HCT116 (cell line): Measurements from ENCODE around the gene ASCC2. TPM values are rescaled to one million over a fixed set of nuclear protein-coding genes. Genes with fewer than 3 reads are reported as not detected.

Source experiments
- ATAC-seq: fragments of 200-7000 bp; cut with Tn5 transposase; 2 replicates; pipeline ENCODE4 v1.9.1; 2020; ENCODE audit warnings: mild to moderate bottlenecking, moderate library complexity
- BruUV-seq: library from RNA; stranded (reverse); fragments of 400-500 nt; replicated peaks from 2 replicates; lab custom pipeline; 2021; lab: Mats Ljungman, UMichigan
- CTCF ChIA-PET: fragments of 300-600 bp; sonication (Branson Sonifier 250); formaldehyde crosslinking; loops from one replicate; lab custom pipeline; 2021; ENCODE audit warnings: antibody characterized with exemption; lab: Charles Lee
- POLR2A ChIA-PET: fragments of 300-600, 350-600 bp; sonication (Branson Sonifier 250); formaldehyde crosslinking; loops from one replicate; lab custom pipeline; 2021; ENCODE audit warnings: antibody characterized with exemption; lab: Charles Lee
- RAD21 ChIA-PET, 2 experiments: fragments of 300-600 bp; sonication (Branson Sonifier 250); formaldehyde crosslinking; loops; one replicate each; lab custom pipeline; 2023; ENCODE audit warnings: low total read pairs in 2 of 2; ENCODE audit not compliant: uncharacterized antibody in 2 of 2, unreplicated experiment in 2 of 2, low non-redundant PET in 1 of 2; lab: Charles Lee
- DNase-seq: peaks from one replicate; pipeline ENCODE4 v3.0.0-alpha.2; 2010; ENCODE audit warnings: low read depth, low spot score
- H2AFZ ChIP-seq: fragments of 200-600 bp; shearing (Covaris generic), sonication (generic); 2 replicates; pipeline ENCODE4 v1.6.1; 2017; ENCODE audit warnings: low read depth, mixed run types, mixed read lengths, antibody characterized with exemption, low read length; ENCODE audit not compliant: poor library complexity, severe bottlenecking
- H3K27ac ChIP-seq: 2 replicates; pipeline ENCODE4 v1.5.1; 2012; ENCODE audit warnings: low read depth, low read length
- H3K27me3 ChIP-seq: fragments of 200-600 bp; sonication (generic); 2 replicates; pipeline ENCODE4 v1.6.1; 2016; ENCODE audit warnings: mixed run types, low read length, mixed read lengths; ENCODE audit not compliant: insufficient read depth
- H3K36me3 ChIP-seq, 2 experiments: fragments of 200-500 bp in 1 of 2; fragments of 200-600 bp in 1 of 2; sonication (Bioruptor generic) in 1 of 2; sonication (generic) in 1 of 2; 2 replicates each; pipeline versions ENCODE4 v1.5.1 to v1.6.1; 2014 to 2016; ENCODE audit warnings: low read length in 2 of 2, inconsistent platforms in 1 of 2, mixed read lengths in 1 of 2, mixed run types in 1 of 2; ENCODE audit not compliant: insufficient read depth in 2 of 2, control insufficient read depth in 1 of 2
- H3K4me1 ChIP-seq, 2 experiments: fragments of 200-600 bp in 1 of 2; sonication (generic) in 1 of 2; 2 replicates each; pipeline versions ENCODE4 v1.5.1 to v1.6.1; 2012 to 2017; ENCODE audit warnings: low read length in 2 of 2, inconsistent platforms in 1 of 2, mild to moderate bottlenecking in 1 of 2, mixed read lengths in 1 of 2, mixed run types in 1 of 2, moderate library complexity in 1 of 2; ENCODE audit not compliant: insufficient read depth in 2 of 2, control insufficient read depth in 1 of 2
- H3K4me2 ChIP-seq: fragments of 200-600 bp; sonication (generic); 2 replicates; pipeline ENCODE4 v1.6.1; 2017; ENCODE audit warnings: mixed run types, low read length, mixed read lengths
- H3K4me3 ChIP-seq, 2 experiments: fragments of 200-600 bp in 1 of 2; sonication (generic) in 1 of 2; replicated peaks in 1 of 2; 2 replicates each; pipeline ENCODE4 v1.5.1; 2011 to 2016; ENCODE audit warnings: low read length in 2 of 2, control low read depth in 1 of 2, low read depth in 1 of 2, mild to moderate bottlenecking in 1 of 2, mixed read lengths in 1 of 2, mixed run types in 1 of 2
- H3K79me2 ChIP-seq: fragments of 200-600 bp; sonication (generic); 2 replicates; pipeline ENCODE4 v1.6.1; 2017; ENCODE audit warnings: mild to moderate bottlenecking, mixed run types, low read length, moderate library complexity, mixed read lengths; ENCODE audit not compliant: insufficient read depth
- H3K9ac ChIP-seq: fragments of 200-600 bp; sonication (generic); 2 replicates; pipeline ENCODE4 v1.6.1; 2016; ENCODE audit warnings: low read length, mixed read lengths
- H3K9me2 ChIP-seq: fragments of 200-600 bp; sonication (generic), shearing (Covaris generic); 2 replicates; pipeline ENCODE4 v1.6.1; 2017; ENCODE audit warnings: mixed run types, mild to moderate bottlenecking, moderate library complexity; ENCODE audit not compliant: insufficient read depth
- H3K9me3 ChIP-seq, 2 experiments: fragments of 200-500 bp in 1 of 2; fragments of 200-600 bp in 1 of 2; sonication (Bioruptor generic) in 1 of 2; sonication (generic) in 1 of 2; 2 replicates each; pipeline ENCODE4 v1.6.1; 2014 to 2017; ENCODE audit warnings: low read length in 2 of 2, mixed read lengths in 2 of 2, inconsistent platforms in 1 of 2, low read depth in 1 of 2, mild to moderate bottlenecking in 1 of 2, mixed run types in 1 of 2, moderate library complexity in 1 of 2; ENCODE audit not compliant: control insufficient read depth in 1 of 2, insufficient read depth in 1 of 2
- H4K20me1 ChIP-seq: fragments of 200-600 bp; sonication (generic), shearing (Covaris generic); 2 replicates; pipeline ENCODE4 v1.6.1; 2017; ENCODE audit warnings: mixed run types, mild to moderate bottlenecking, moderate library complexity; ENCODE audit not compliant: insufficient read depth
- ATF3 ChIP-seq: IDR thresholded peaks from 2 replicates; pipeline ENCODE4 v1.6.1; 2012
- CBX3 ChIP-seq: IDR thresholded peaks from 2 replicates; pipeline ENCODE4 v1.6.1; 2012; ENCODE audit warnings: low read depth
- ELF1 ChIP-seq: IDR thresholded peaks from 2 replicates; pipeline ENCODE4 v1.6.1; 2012; ENCODE audit warnings: low read depth, borderline replicate concordance
- EZH2 ChIP-seq: fragments of 200-600 bp; sonication (generic); IDR thresholded peaks from 2 replicates; pipeline ENCODE4 v1.6.1; 2017; ENCODE audit warnings: antibody characterized with exemption, mixed run types
- EZH2phosphoT487 ChIP-seq: fragments of 200-600 bp; IDR thresholded peaks from 2 replicates; pipeline ENCODE4 v1.6.1; 2018; ENCODE audit warnings: antibody characterized with exemption, borderline replicate concordance
- POLR2AphosphoS5 ChIP-seq: IDR thresholded peaks from 2 replicates; pipeline ENCODE4 v1.6.1; 2011; ENCODE audit warnings: mild to moderate bottlenecking, low read depth, low read length, moderate library complexity
- RAD21 ChIP-seq: IDR thresholded peaks from 2 replicates; pipeline ENCODE4 v1.6.1; 2012; ENCODE audit warnings: low read depth, mild to moderate bottlenecking
- REST ChIP-seq: IDR thresholded peaks from 2 replicates; pipeline ENCODE4 v1.6.1; 2012; ENCODE audit warnings: low read depth
- SIN3A ChIP-seq: IDR thresholded peaks from 2 replicates; pipeline ENCODE4 v1.6.1; 2012; ENCODE audit warnings: low read depth
- SP1 ChIP-seq: IDR thresholded peaks from 2 replicates; pipeline ENCODE4 v1.6.1; 2012; ENCODE audit warnings: low read depth
- SRF ChIP-seq: IDR thresholded peaks from 2 replicates; pipeline ENCODE4 v1.6.1; 2012; ENCODE audit warnings: low read depth
- ZBTB33 ChIP-seq: IDR thresholded peaks from 2 replicates; pipeline ENCODE4 v1.6.1; 2011; ENCODE audit warnings: mild to moderate bottlenecking, low read length, moderate library complexity; ENCODE audit not compliant: insufficient replicate concordance; ENCODE audit errors: extremely low read depth
- intact Hi-C: fragments of 100-400 bp; cut with micrococcal nuclease; formaldehyde crosslinking; loops from 2 replicates; pipeline ENCODE4 v1.10.0; 2022
- total RNA-seq: library from RNA; stranded (reverse); gene quantifications from one replicate; pipeline ENCODE4 v1.2.1, GENCODE V29; 2021; ENCODE audit not compliant: unreplicated experiment

The ASCC2 gene
- total RNA-seq, 1 experiment from 2014 or later, result 68.6 TPM

GRCh38 chr22:29824677-29825076, 13.4 kb downstream of the ASCC2 start:
- H3K9me2 ChIP-seq, result no peaks in the 10 kb centered on the region
- ChIA-PET POLR2A (no interaction called here), RAD21 (no interaction called here), CTCF (no interaction called here)
- peaks cover 0 to 17% of the 10 kb centered on the region in 2 experiments; a peak in 2 of 4 replicates for H3K4me1 ChIP-seq
- peaks cover 13% of the 10 kb centered on the region in 2 experiments; a peak in 3 of 4 replicates for H3K36me3 ChIP-seq
- ATAC-seq (no peak), DNase-seq (no peak)
- no peaks in the 10 kb centered on the region for H3K27me3 ChIP-seq
- H2AFZ ChIP-seq, result no peak overlapping the region
- H3K79me2 ChIP-seq, result peaks cover 4% of the 10 kb centered on the region; the same call in 1 of the 2 replicates
- H4K20me1 ChIP-seq, result peaks cover 3% of the 10 kb centered on the region; the same call in 1 of the 2 replicates
- no peaks in the 10 kb centered on the region for H3K9me3 ChIP-seq
- intact Hi-C loops, result no loop called here
- no TSS peak for BruUV-seq
- TF ChIP-seq SRF (no peak), ZBTB33 (no peak), CBX3 (no peak), POLR2AphosphoS5 (no peak), EZH2 (no peak), ELF1 (no peak), RAD21 (no peak), REST (no peak), SP1 (no peak), EZH2phosphoT487 (no peak), SIN3A (no peak), ATF3 (no peak)
- no peak overlapping the region for H3K27ac ChIP-seq
- no peak overlapping the region for H3K4me3 ChIP-seq
- H3K4me2 ChIP-seq, result no peak overlapping the region
- no peak overlapping the region for H3K9ac ChIP-seq
